ENCODE data around the gene JTB. TPM values are rescaled to one million over a fixed set of nuclear protein-coding genes. Genes with fewer than 3 reads are reported as not detected.

JTB gene
- polyA plus RNA-seq, 1 experiment = 227 TPM

GRCh38 chr1:153929426-153929825 is 48.0 kb downstream of the JTB start:
- H3K36me3 ChIP-seq (ENCODE audit: control insufficient read depth, insufficient read depth, low read length) = peaks cover 21% of the 10 kb centered on the region
- TF ChIP-seq CTCF (IDR thresholded peaks at IDR 0.05; ENCODE audit: insufficient read depth, low read depth, low read length) = no peak
- ChIA-PET POLR2A (no interaction called here), CTCF (interaction anchor here (0.7 to 1.4 kb wide), 4 partner anchors 10 to 38 kb away, joined by 3 to 4 read pairs (median 3); partner anchors contain the start of genes CREB3L4 and DENND4B)
- no peak for DNase-seq (ENCODE audit: low read depth)
- no peaks in the 10 kb centered on the region for H3K27me3 ChIP-seq (ENCODE audit: control insufficient read depth, insufficient read depth, low read length)
- no peak overlapping the region for H3K4me3 ChIP-seq (ENCODE audit: low read depth, low read length)

GRCh38 chr1:153928791-153929341 is 48.6 kb downstream of the JTB start:
- Histone ChIP-seq H3K36me3 (ENCODE audit: control insufficient read depth, insufficient read depth, low read length) (peaks cover 19% of the 10 kb centered on the region), H3K27me3 (ENCODE audit: control insufficient read depth, insufficient read depth, low read length) (no peaks in the 10 kb centered on the region), H3K4me3 (ENCODE audit: low read depth, low read length) (no peak overlapping the region)
- CTCF ChIA-PET = interaction anchor here (0.7 to 1.4 kb wide), 4 partner anchors 9 to 39 kb away, joined by 3 to 4 read pairs (median 3); partner anchors contain the start of genes CREB3L4 and DENND4B
- no peak for TF ChIP-seq CTCF (IDR thresholded peaks at IDR 0.05; ENCODE audit: insufficient read depth, low read depth, low read length)
- POLR2A ChIA-PET = interaction anchor here (0.6 to 1.1 kb wide), 2 partner anchors 48 to 61 kb away, joined by 3 read pairs; partner anchors contain the start of gene JTB
- DNase-seq (ENCODE audit: low read depth) = no peak

GRCh38 chr1:153928245-153928644 is 49.2 kb downstream of the JTB start:
- ChIA-PET POLR2A (interaction anchor here (1.1 kb wide), 1 partner anchor 62 kb away, joined by 3 read pairs; no protein-coding TSS in a partner anchor), CTCF (interaction anchor here (0.8 to 1.1 kb wide), 2 partner anchors 10 to 39 kb away, joined by 3 read pairs; partner anchors contain the start of gene CREB3L4)
- TF ChIP-seq CTCF (IDR thresholded peaks at IDR 0.05; ENCODE audit: insufficient read depth, low read depth, low read length) = no peak
- no peaks in the 10 kb centered on the region for H3K27me3 ChIP-seq (ENCODE audit: control insufficient read depth, insufficient read depth, low read length)
- H3K4me3 ChIP-seq (ENCODE audit: low read depth, low read length) = no peak overlapping the region
- H3K36me3 ChIP-seq (ENCODE audit: control insufficient read depth, insufficient read depth, low read length) = peaks cover 13% of the 10 kb centered on the region
- no peak for DNase-seq (ENCODE audit: low read depth)

DNA sequence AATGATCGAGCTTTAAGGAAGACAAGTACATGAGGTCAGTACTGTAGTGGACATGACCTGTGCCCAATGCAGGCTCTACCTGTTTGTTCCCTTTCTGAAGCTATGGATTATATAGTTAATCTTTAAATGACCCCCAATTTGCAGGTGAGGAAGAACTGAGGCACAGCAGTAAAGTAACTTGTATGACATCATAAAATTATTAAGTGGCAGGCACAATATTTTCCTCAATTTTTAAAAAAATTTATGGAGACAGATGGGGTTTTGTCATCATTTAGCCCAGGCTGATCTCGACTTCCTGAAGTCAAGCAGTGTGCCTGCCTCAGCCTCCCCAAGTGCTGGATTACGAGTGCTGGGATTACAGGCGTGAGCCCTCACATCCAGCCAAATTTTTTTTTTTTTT is 51.1 kb downstream of the JTB start:
- POLR2A ChIA-PET = no interaction called here
- DNase-seq (ENCODE audit: low read depth) = no peak
- no peak for TF ChIP-seq CTCF (IDR thresholded peaks at IDR 0.05; ENCODE audit: insufficient read depth, low read depth, low read length)
- peaks cover 2% of the 10 kb centered on the region; the same call in 1 of the 2 replicates for H3K36me3 ChIP-seq (ENCODE audit: control insufficient read depth, insufficient read depth, low read length)
- no peak overlapping the region for H3K4me3 ChIP-seq (ENCODE audit: low read depth, low read length)
- no peaks in the 10 kb centered on the region for H3K27me3 ChIP-seq (ENCODE audit: control insufficient read depth, insufficient read depth, low read length)
- CTCF ChIA-PET = no interaction called here

Small RNA genes lying within 50 kb of the gene (small RNA-seq; reads per million reads assigned to genes)
- gene MIR6737 (ENCODE audit: insufficient read length, low read depth, low replicate concordance) = not detected

Other genes with a start within 250 kb of the JTB start
- 38.8 and 52.8 TPM in 2 replicates for gene INTS3, start 249.6 kb downstream of the JTB start, polyA plus RNA-seq (2011; rRNA removed)
- gene SLC27A3, start 202.3 kb downstream of the JTB start, polyA plus RNA-seq (2011; rRNA removed) = 18.2 and 25.4 TPM in 2 replicates
- gene GATAD2B, start 54.7 kb downstream of the JTB start, polyA plus RNA-seq (2011; rRNA removed) = 3.6 and 4.4 TPM in 2 replicates
- 10.1 and 17.6 TPM in 2 replicates for gene DENND4B, start 31.0 kb downstream of the JTB start, polyA plus RNA-seq (2011; rRNA removed)
- gene CRTC2, start 19.1 kb downstream of the JTB start, polyA plus RNA-seq (2011; rRNA removed) = 17.7 and 25.2 TPM in 2 replicates
- gene SLC39A1, start 14.1 kb downstream of the JTB start, polyA plus RNA-seq (2011; rRNA removed) = 97.6 and 121 TPM in 2 replicates
- 8.0 and 8.7 TPM in 2 replicates for gene CREB3L4, start 9.8 kb downstream of the JTB start, polyA plus RNA-seq (2011; rRNA removed)
- gene RAB13, start 8.7 kb upstream of the JTB start, polyA plus RNA-seq (2011; rRNA removed) = 69.5 and 92.8 TPM in 2 replicates
- 8,584 and 9,070 TPM in 2 replicates for gene RPS27, start 13.1 kb upstream of the JTB start, polyA plus RNA-seq (2011; rRNA removed)
- not detected in 2 replicates for gene NUP210L, start 177.4 kb upstream of the JTB start, polyA plus RNA-seq (2011; rRNA removed)
- 275 and 376 TPM in 2 replicates for gene TPM3, start 214.4 kb upstream of the JTB start, polyA plus RNA-seq (2011; rRNA removed)
- gene CFAP141, start 228.7 kb upstream of the JTB start, polyA plus RNA-seq (2011; rRNA removed) = not detected in 2 replicates
- gene UBAP2L, start 243.3 kb upstream of the JTB start, polyA plus RNA-seq (2011; rRNA removed) = 111 and 134 TPM in 2 replicates

Data from BJ (cell line).